Gastroesophageal sphincter (tissue), 4 donors: ENCODE results near the gene ZC3H14. TPM values are rescaled to one million over a fixed set of nuclear protein-coding genes. Genes with fewer than 3 reads are reported as not detected.

Experiments
- ATAC-seq: fragments of 150-250 bp; one replicate; pipeline ENCODE4 v1.9.1; 2016; ENCODE audit warnings: mild to moderate bottlenecking, moderate library complexity
- H3K27ac ChIP-seq, 4 donors: fragments of 200-600 bp; sonication (generic) in 3 of 4; 1 replicate in 3 of 4; 2 replicates in 1 of 4; pipeline ENCODE4 v1.5.1; 2016 to 2019
- H3K27me3 ChIP-seq: fragments of 200-600 bp; sonication (generic); one replicate; pipeline ENCODE4 v1.5.1; 2019
- H3K36me3 ChIP-seq, 2 donors: fragments of 200-600 bp; sonication (generic); one replicate each; pipeline ENCODE4 v1.5.1; 2019; ENCODE audit warnings: control low read depth in 1 of 2
- H3K4me1 ChIP-seq, 3 donors: fragments of 200-600 bp; sonication (generic); 1 replicate in 2 of 3; 2 replicates in 1 of 3; pipeline ENCODE4 v1.5.1; 2016 to 2019; ENCODE audit warnings: control low read depth in 2 of 3
- H3K4me3 ChIP-seq, 2 donors: fragments of 200-600 bp; sonication (generic); one replicate each; pipeline ENCODE4 v1.5.1; 2019; ENCODE audit warnings: mild to moderate bottlenecking in 1 of 2, moderate library complexity in 1 of 2
- H3K9me3 ChIP-seq, 3 donors: fragments of 200-600 bp; sonication (generic); one replicate each; pipeline ENCODE4 v1.5.1; 2017 to 2019; ENCODE audit warnings: control low read depth in 2 of 3
- CTCF ChIP-seq, 4 experiments: fragments of 200-600 bp in 2 of 4; fragments of 450-650 bp in 2 of 4; sonication (generic) in 1 of 4; IDR thresholded peaks; one replicate each; pipeline ENCODE4 v1.5.1; 2017 to 2019; ENCODE audit warnings: antibody characterized with exemption in 4 of 4, mild to moderate bottlenecking in 2 of 4, moderate library complexity in 2 of 4
- EP300 ChIP-seq: sonication (generic); formaldehyde crosslinking; IDR thresholded peaks from one replicate; pipeline ENCODE4 v1.6.1; 2017; ENCODE audit warnings: antibody characterized with exemption, mild to moderate bottlenecking
- POLR2A ChIP-seq, 2 donors: fragments of 450-650 bp; IDR thresholded peaks; one replicate each; pipeline ENCODE4 v1.6.1; 2017; ENCODE audit warnings: antibody characterized with exemption in 2 of 2, mild to moderate bottlenecking in 2 of 2, moderate library complexity in 1 of 2
- POLR2AphosphoS5 ChIP-seq: sonication (generic); formaldehyde crosslinking; IDR thresholded peaks from one replicate; pipeline ENCODE4 v1.6.1; 2017; ENCODE audit warnings: antibody characterized with exemption
- WGBS, 2 donors: methylation state at CpG; one replicate each; pipeline ENCODE4 v1.1.5; 2018; ENCODE audit warnings: low coverage in 1 of 2; 5-methylcytosine and 5-hydroxymethylcytosine counted together
- total RNA-seq, 4 donors: library from RNA; depleted of rRNA; stranded (reverse); fragments of >200 nt; gene quantifications; one replicate each; pipeline ENCODE4 v1.1.0, GENCODE V29; 2016

Gene ZC3H14
- total RNA-seq, 4 donors from 2014 or later: 59.1 to 84.5 (median 72.3) TPM

GRCh38 chr14:88553886-88554456 lies 8.9 kb upstream of the ZC3H14 start:
- peaks cover 0 to 54% (median 3%) of the 10 kb centered on the region in 3 donors for H3K4me1 ChIP-seq
- WGBS, 2 donors: 1 to 2% methylated on average over 17 to 19 of the region's 19 CpGs

GRCh38 chr14:88554457-88555286 lies 8.2 kb upstream of the ZC3H14 start, which contains the start of gene PTPN21:
PTPN21 (minus strand) TSS chr14:88555007; CDS start chr14:88550417, 4,590 bp downstream.
- peaks cover 0 to 48% (median 3%) of the 10 kb centered on the region in 3 donors for H3K4me1 ChIP-seq
- H3K9me3 ChIP-seq: no peaks in the 10 kb centered on the region
- H3K27me3 ChIP-seq: no peaks in the 10 kb centered on the region
- peak; percentile 92 for ATAC-seq
- WGBS, 2 donors: 0 to 1% methylated on average over 8 to 18 of the region's 103 CpGs
- H3K27ac ChIP-seq: peak within 1 kb of the TSS; percentile 65 to 94 (median 91)
- peak within 1 kb of the TSS; percentile 48 to 77 for H3K4me3 ChIP-seq
- peaks cover 0 to 8% of the 10 kb centered on the region in 2 donors for H3K36me3 ChIP-seq
- TF ChIP-seq POLR2A (IDR thresholded peaks at IDR 0.05) (peak; percentile 63 to 71), POLR2AphosphoS5 (peak; percentile 27), EP300 (no peak)

More at GRCh38 chr14:88553886-88554456, 8.9 kb upstream of the ZC3H14 start:
- ATAC-seq: no peak
- peak overlapping the region; percentile 65 to 94 (median 91) for H3K27ac ChIP-seq
- H3K4me3 ChIP-seq: peak overlapping the region; percentile 48 to 77
- no peaks in the 10 kb centered on the region for H3K27me3 ChIP-seq
- peaks cover 0 to 15% of the 10 kb centered on the region in 2 donors for H3K36me3 ChIP-seq
- TF ChIP-seq EP300 (no peak), CTCF (IDR thresholded peaks at IDR 0.05) (no peak), POLR2A (IDR thresholded peaks at IDR 0.05) (no peak), POLR2AphosphoS5 (no peak)
- H3K9me3 ChIP-seq: no peaks in the 10 kb centered on the region

- ATAC-seq: no peak
- TF ChIP-seq EP300: no peak
- no peak for TF ChIP-seq POLR2A (IDR thresholded peaks at IDR 0.05)
- TF ChIP-seq POLR2AphosphoS5: no peak
- no peak for TF ChIP-seq CTCF (IDR thresholded peaks at IDR 0.05)
- peak overlapping the region in 1 of 4 donors; percentile 16 for H3K27ac ChIP-seq
- no peaks in the 10 kb centered on the region for H3K36me3 ChIP-seq
- WGBS, 2 donors: 53 to 59% methylated on average over 3 of the region's 3 CpGs
- no peaks in the 10 kb centered on the region for H3K9me3 ChIP-seq
- no peak overlapping the region for H3K4me3 ChIP-seq
- H3K27me3 ChIP-seq: no peaks in the 10 kb centered on the region
- H3K4me1 ChIP-seq: peaks cover 0 to 30% (median 0%) of the 10 kb centered on the region in 3 donors
These were observed 6.3 kb upstream of the ZC3H14 start for GRCh38 chr14:88556581-88556980.

GRCh38 chr14:88559852-88560251 lies 3.0 kb upstream of the ZC3H14 start:
- WGBS, 2 donors: 0% methylated on average over 1 of the region's 1 CpG
- Histone ChIP-seq H3K27me3 (no peaks in the 10 kb centered on the region), H3K4me3 (no peak overlapping the region), H3K4me1 (peaks cover 0 to 25% (median 11%) of the 10 kb centered on the region in 3 donors), H3K36me3 (no peaks in the 10 kb centered on the region), H3K9me3 (no peaks in the 10 kb centered on the region), H3K27ac (no peak overlapping the region)
- ATAC-seq: no peak
- no peak for TF ChIP-seq POLR2A (IDR thresholded peaks at IDR 0.05)
- TF ChIP-seq POLR2AphosphoS5: no peak
- TF ChIP-seq CTCF (IDR thresholded peaks at IDR 0.05): peak in 3 of 4 experiments; percentile 31 to 49 (median 36)
- TF ChIP-seq EP300: no peak

GRCh38 chr14:88562532-88562830 lies 356 bp upstream of the ZC3H14 start:
- 16 to 34% methylated on average over 4 to 5 of the region's 5 CpGs for WGBS, 2 donors
- Histone ChIP-seq H3K27ac (peak overlapping the region in 3 of 4 donors; percentile 91 to 98 (median 96)), H3K27me3 (no peaks in the 10 kb centered on the region), H3K4me1 (peaks cover 0 to 30% (median 11%) of the 10 kb centered on the region in 3 donors), H3K36me3 (no peaks in the 10 kb centered on the region), H3K9me3 (no peaks in the 10 kb centered on the region), H3K4me3 (peak overlapping the region; percentile 83 to 97)
- ATAC-seq: no peak
- TF ChIP-seq EP300 (no peak), POLR2A (IDR thresholded peaks at IDR 0.05) (no peak), POLR2AphosphoS5 (no peak), CTCF (IDR thresholded peaks at IDR 0.05) (no peak)
